Measurements from ENCODE around the gene SYNE1.
"Not testable (repeated sequence)": the region's sequence is repeated elsewhere in the genome, so short reads cannot be mapped to it uniquely, and the experiment has no call there.

SYNE1 gene

GRCh38 chr6:152552616-152553209 is 84.4 kb downstream of the SYNE1 start:
- no peaks in the 10 kb centered on the region for H3K27me3 ChIP-seq (ENCODE audit: control insufficient read depth, insufficient read depth, low read length)
- no peak overlapping the region for H3K4me3 ChIP-seq (ENCODE audit: low read length)
- no peak overlapping the region for H3K9ac ChIP-seq (ENCODE audit: low read length)

GRCh38 chr6:152543519-152543918 is 93.6 kb downstream of the SYNE1 start:
- peaks cover 2% of the 10 kb centered on the region for H3K4me1 ChIP-seq (ENCODE audit: control insufficient read depth, insufficient read depth, low read length)
- H3K27ac ChIP-seq (ENCODE audit: low read depth, low read length) = no peak overlapping the region
- no peak overlapping the region for H3K4me3 ChIP-seq (ENCODE audit: low read length)
- H3K9ac ChIP-seq (ENCODE audit: low read length) = no peak overlapping the region
- H3K36me3 ChIP-seq (ENCODE audit: control insufficient read depth, insufficient read depth, low read length) = no peaks in the 10 kb centered on the region
- H3K27me3 ChIP-seq (ENCODE audit: control insufficient read depth, insufficient read depth, low read length) = no peaks in the 10 kb centered on the region

More at GRCh38 chr6:152552616-152553209, 84.4 kb downstream of the SYNE1 start:
- H3K27ac ChIP-seq (ENCODE audit: low read depth, low read length) = no peak overlapping the region
- H3K4me1 ChIP-seq (ENCODE audit: control insufficient read depth, insufficient read depth, low read length) = no peaks in the 10 kb centered on the region
- H3K36me3 ChIP-seq (ENCODE audit: control insufficient read depth, insufficient read depth, low read length) = no peaks in the 10 kb centered on the region

GRCh38 chr6:152540381-152540780 is 96.8 kb downstream of the SYNE1 start:
- Histone ChIP-seq H3K27me3 (ENCODE audit: control insufficient read depth, insufficient read depth, low read length) (no peaks in the 10 kb centered on the region), H3K27ac (ENCODE audit: low read depth, low read length) (no peak overlapping the region), H3K4me3 (ENCODE audit: low read length) (no peak overlapping the region), H3K4me1 (ENCODE audit: control insufficient read depth, insufficient read depth, low read length) (peaks cover 2% of the 10 kb centered on the region), H3K36me3 (ENCODE audit: control insufficient read depth, insufficient read depth, low read length) (no peaks in the 10 kb centered on the region), H3K9ac (ENCODE audit: low read length) (no peak overlapping the region)

GRCh38 chr6:152534541-152534940 is 102.6 kb downstream of the SYNE1 start:
- no peak overlapping the region for H3K4me3 ChIP-seq (ENCODE audit: low read length)

GRCh38 chr6:152532556-152533422 is 104.4 kb downstream of the SYNE1 start:
- Histone ChIP-seq H3K4me3 (ENCODE audit: low read length) (no peak overlapping the region), H3K9ac (ENCODE audit: low read length) (no peak overlapping the region), H3K27ac (ENCODE audit: low read depth, low read length) (no peak overlapping the region), H3K36me3 (ENCODE audit: control insufficient read depth, insufficient read depth, low read length) (no peaks in the 10 kb centered on the region), H3K27me3 (ENCODE audit: control insufficient read depth, insufficient read depth, low read length) (no peaks in the 10 kb centered on the region), H3K4me1 (ENCODE audit: control insufficient read depth, insufficient read depth, low read length) (no peaks in the 10 kb centered on the region)

More at GRCh38 chr6:152534541-152534940, 102.6 kb downstream of the SYNE1 start:
- Histone ChIP-seq H3K9ac (ENCODE audit: low read length) (no peak overlapping the region), H3K4me1 (ENCODE audit: control insufficient read depth, insufficient read depth, low read length) (no peaks in the 10 kb centered on the region), H3K27ac (ENCODE audit: low read depth, low read length) (no peak overlapping the region), H3K27me3 (ENCODE audit: control insufficient read depth, insufficient read depth, low read length) (no peaks in the 10 kb centered on the region), H3K36me3 (ENCODE audit: control insufficient read depth, insufficient read depth, low read length) (no peaks in the 10 kb centered on the region)

GRCh38 chr6:152531659-152532058 is 105.5 kb downstream of the SYNE1 start:
- Histone ChIP-seq H3K36me3 (ENCODE audit: control insufficient read depth, insufficient read depth, low read length) (no peaks in the 10 kb centered on the region), H3K4me1 (ENCODE audit: control insufficient read depth, insufficient read depth, low read length) (no peaks in the 10 kb centered on the region), H3K9ac (ENCODE audit: low read length) (no peak overlapping the region), H3K27ac (ENCODE audit: low read depth, low read length) (no peak overlapping the region), H3K4me3 (ENCODE audit: low read length) (no peak overlapping the region), H3K27me3 (ENCODE audit: control insufficient read depth, insufficient read depth, low read length) (no peaks in the 10 kb centered on the region)

- Histone ChIP-seq H3K9ac (ENCODE audit: low read length) (no peak overlapping the region), H3K27ac (ENCODE audit: low read depth, low read length) (no peak overlapping the region), H3K4me3 (ENCODE audit: low read length) (no peak overlapping the region), H3K4me1 (ENCODE audit: control insufficient read depth, insufficient read depth, low read length) (no peaks in the 10 kb centered on the region), H3K36me3 (ENCODE audit: control insufficient read depth, insufficient read depth, low read length) (no peaks in the 10 kb centered on the region), H3K27me3 (ENCODE audit: control insufficient read depth, insufficient read depth, low read length) (no peaks in the 10 kb centered on the region)
Measured at GRCh38 chr6:152529369-152529768, 107.8 kb downstream of the SYNE1 start.

- not testable (repeated sequence) for H3K27me3 ChIP-seq (ENCODE audit: control insufficient read depth, insufficient read depth, low read length); H3K4me1 ChIP-seq (ENCODE audit: control insufficient read depth, insufficient read depth, low read length); H3K27ac ChIP-seq (ENCODE audit: low read depth, low read length); H3K9ac ChIP-seq (ENCODE audit: low read length); H3K36me3 ChIP-seq (ENCODE audit: control insufficient read depth, insufficient read depth, low read length); H3K4me3 ChIP-seq (ENCODE audit: low read length)
Measured at GRCh38 chr6:152514120-152514519, 123.0 kb downstream of the SYNE1 start.

GRCh38 chr6:152509916-152510315 is 127.2 kb downstream of the SYNE1 start:
- Histone ChIP-seq H3K36me3 (ENCODE audit: control insufficient read depth, insufficient read depth, low read length) (no peaks in the 10 kb centered on the region), H3K27ac (ENCODE audit: low read depth, low read length) (no peak overlapping the region), H3K27me3 (ENCODE audit: control insufficient read depth, insufficient read depth, low read length) (no peaks in the 10 kb centered on the region), H3K4me3 (ENCODE audit: low read length) (no peak overlapping the region), H3K4me1 (ENCODE audit: control insufficient read depth, insufficient read depth, low read length) (no peaks in the 10 kb centered on the region), H3K9ac (ENCODE audit: low read length) (no peak overlapping the region)

GRCh38 chr6:152508477-152508876 is 128.7 kb downstream of the SYNE1 start:
- Histone ChIP-seq H3K27me3 (ENCODE audit: control insufficient read depth, insufficient read depth, low read length) (no peaks in the 10 kb centered on the region), H3K27ac (ENCODE audit: low read depth, low read length) (no peak overlapping the region), H3K36me3 (ENCODE audit: control insufficient read depth, insufficient read depth, low read length) (no peaks in the 10 kb centered on the region), H3K4me1 (ENCODE audit: control insufficient read depth, insufficient read depth, low read length) (no peaks in the 10 kb centered on the region), H3K4me3 (ENCODE audit: low read length) (no peak overlapping the region), H3K9ac (ENCODE audit: low read length) (no peak overlapping the region)

GRCh38 chr6:152503546-152503945 is 133.6 kb downstream of the SYNE1 start:
- no peaks in the 10 kb centered on the region for H3K36me3 ChIP-seq (ENCODE audit: control insufficient read depth, insufficient read depth, low read length)
- no peak overlapping the region for H3K4me3 ChIP-seq (ENCODE audit: low read length)
- no peaks in the 10 kb centered on the region for H3K27me3 ChIP-seq (ENCODE audit: control insufficient read depth, insufficient read depth, low read length)
- no peaks in the 10 kb centered on the region for H3K4me1 ChIP-seq (ENCODE audit: control insufficient read depth, insufficient read depth, low read length)
- H3K9ac ChIP-seq (ENCODE audit: low read length) = no peak overlapping the region
- no peak overlapping the region for H3K27ac ChIP-seq (ENCODE audit: low read depth, low read length)

- H3K4me1 ChIP-seq (ENCODE audit: control insufficient read depth, insufficient read depth, low read length) = no peaks in the 10 kb centered on the region
- H3K27me3 ChIP-seq (ENCODE audit: control insufficient read depth, insufficient read depth, low read length) = no peaks in the 10 kb centered on the region
- no peak overlapping the region for H3K27ac ChIP-seq (ENCODE audit: low read depth, low read length)
- no peaks in the 10 kb centered on the region for H3K36me3 ChIP-seq (ENCODE audit: control insufficient read depth, insufficient read depth, low read length)
- no peak overlapping the region for H3K9ac ChIP-seq (ENCODE audit: low read length)
- no peak overlapping the region for H3K4me3 ChIP-seq (ENCODE audit: low read length)
Measured at GRCh38 chr6:152502421-152503188, 134.6 kb downstream of the SYNE1 start.
